Measurements from ENCODE around the gene CTRB1.

The CTRB1 gene

DNA sequence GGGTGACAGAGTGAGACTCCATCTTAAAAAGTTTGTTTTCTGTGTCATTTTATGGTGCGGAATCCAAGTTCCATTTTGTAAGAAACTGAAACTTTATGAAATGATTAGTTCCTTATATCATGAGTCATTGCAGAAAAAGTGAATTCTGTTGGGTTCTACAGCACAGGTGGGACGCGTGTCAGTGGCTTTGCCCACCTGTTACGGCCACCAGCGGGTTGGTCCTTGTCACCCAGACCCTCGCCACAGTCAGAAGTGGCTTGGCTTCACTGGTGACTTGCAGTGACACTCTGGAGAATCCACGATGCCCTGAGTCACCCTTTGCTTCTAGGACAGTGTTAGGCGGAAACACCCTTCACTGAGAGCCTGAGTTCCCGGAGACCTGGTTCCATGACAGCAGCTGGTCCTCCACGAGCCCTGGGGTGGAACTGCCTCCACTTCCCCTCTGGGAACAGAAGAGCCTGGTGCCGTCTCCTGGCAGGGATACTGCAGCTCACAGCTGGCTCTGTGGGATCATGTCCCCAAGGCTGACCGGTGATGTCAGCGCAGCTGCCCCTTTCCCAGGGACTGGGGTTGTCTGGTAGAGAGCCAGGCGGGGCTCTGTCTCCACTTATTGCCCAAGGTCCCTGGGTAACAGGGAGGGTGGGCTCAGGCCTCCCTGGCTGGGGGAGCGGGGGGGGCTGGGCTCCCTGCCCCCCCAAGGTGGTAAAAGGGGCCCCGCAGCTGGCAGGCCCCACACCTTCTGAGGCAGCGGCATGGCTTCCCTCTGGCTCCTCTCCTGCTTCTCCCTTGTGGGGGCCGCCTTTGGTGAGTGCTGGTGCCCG is at the start of gene CTRB1:
TSS of gene CTRB1 (plus strand) at position 733 of the 821 bp plus-strand sequence. CDS start at position 753, 20 bp downstream.
- DNase-seq, result peak; percentile 18

DNA sequence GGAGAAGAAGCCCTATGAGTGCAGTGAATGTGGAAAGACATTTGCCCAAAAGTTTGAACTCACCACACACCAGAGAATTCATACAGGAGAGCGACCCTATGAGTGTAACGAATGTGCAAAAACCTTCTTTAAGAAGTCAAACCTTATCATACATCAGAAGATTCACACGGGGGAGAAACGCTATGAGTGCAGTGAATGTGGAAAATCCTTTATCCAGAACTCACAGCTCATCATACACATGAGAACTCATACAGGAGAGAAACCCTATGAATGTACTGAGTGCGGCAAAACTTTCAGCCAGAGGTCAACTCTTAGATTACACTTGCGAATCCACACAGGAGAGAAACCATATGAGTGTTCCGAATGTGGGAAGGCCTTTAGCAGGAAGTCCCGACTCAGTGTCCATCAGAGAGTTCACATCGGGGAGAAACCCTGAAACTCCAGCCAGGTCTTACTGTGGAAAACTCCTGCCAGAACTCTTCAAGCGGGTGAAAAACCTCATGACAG is 48.8 kb upstream of the CTRB1 start:
- DNase-seq, result no peak

DNA sequence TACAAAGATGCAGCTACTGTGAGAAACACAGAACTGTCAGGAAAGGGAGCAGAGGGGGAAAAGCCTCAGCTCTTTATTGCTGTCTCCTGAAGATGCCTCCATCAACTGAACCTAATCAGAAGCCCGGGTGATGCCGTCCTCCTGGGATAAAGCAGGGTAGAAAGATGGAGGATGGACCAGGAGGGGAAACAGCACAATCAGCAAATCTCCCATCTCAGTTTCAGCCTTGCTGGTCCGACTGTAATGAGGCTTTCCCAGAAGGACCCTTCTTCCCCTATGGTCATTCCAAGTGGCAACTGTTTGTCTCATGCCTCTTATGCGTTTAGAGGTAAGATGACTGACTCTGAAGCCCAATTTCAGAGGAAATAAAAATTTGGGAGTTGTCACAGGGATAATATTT is 46.2 kb upstream of the CTRB1 start:
- DNase-seq, result no peak

DNA sequence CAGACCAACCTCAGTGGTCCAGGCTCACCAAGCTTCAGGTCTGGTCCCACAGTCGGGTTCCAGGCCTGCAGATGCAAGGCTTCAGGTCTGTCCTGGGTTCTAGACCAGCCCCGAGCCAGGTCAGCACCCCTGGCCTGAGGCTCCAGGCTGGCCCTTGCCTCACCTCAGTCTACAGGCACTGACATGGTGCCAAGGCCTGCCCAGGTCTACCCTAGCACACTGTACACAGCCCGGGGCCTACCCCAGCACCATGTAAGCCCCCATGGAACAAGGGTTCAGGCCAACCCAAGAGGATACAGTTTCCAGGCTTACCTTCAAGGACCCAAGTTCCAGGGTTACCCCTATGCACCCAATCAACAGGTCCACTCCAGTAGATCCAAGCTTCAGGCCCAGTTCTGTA is 43.7 kb upstream of the CTRB1 start:
- no peak for DNase-seq

DNA sequence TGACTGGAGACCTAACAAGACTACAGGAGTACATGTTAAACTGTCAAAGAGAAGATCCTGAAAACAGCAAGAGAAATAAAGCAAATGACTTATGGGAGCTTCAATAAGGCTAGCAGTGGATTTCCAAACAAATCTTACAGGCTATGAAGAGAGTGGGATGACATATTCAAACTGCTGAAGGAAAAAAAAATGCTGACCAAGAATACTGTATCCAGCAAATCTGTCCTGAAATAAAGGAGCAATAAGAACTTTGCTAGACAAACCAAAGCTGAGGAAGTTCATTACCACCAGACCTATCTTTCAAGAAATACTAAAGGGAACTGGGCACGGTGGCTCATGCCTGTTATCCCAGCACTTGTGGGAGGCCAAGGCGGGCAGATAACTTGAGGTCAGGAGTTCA is 41.9 kb upstream of the CTRB1 start:
- no peak for DNase-seq

DNA sequence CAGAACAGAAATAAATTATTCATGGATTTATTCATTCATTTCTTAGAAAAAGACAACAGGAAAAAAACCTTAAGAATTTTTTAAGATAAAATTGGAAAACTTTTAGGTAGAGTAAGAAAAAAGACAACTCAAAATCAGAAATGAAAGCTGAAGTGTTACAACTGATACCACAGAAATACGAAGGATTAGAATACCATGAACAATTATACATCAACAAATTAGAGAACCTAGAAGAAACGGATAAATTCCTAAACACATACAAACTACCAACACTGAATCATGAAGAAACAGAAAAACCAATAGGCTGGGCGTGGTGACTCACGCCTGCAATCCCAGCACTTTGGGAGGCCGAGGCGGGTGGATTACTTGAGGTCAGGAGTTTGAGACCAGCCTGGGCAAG is 39.6 kb upstream of the CTRB1 start:
- DNase-seq, result no peak

DNA sequence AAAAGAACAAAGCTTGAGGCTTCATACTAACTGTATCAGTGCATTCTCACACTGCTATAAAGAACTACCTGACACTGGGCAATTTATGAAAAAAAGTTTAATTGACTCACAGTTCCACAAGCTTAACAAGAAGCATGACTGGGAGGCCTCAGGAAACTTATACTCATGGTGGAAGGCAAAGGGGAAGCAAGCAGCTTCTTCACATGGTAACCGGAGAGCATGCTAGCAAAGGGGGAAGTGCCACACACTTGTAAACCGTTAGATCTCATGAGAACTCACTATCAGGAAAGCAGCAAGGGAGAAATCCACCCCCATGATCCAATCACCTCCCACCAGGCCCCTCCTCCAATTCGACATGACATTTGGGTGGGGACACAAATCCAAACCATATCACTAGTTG is 37.2 kb upstream of the CTRB1 start:
- no peak for DNase-seq

DNA sequence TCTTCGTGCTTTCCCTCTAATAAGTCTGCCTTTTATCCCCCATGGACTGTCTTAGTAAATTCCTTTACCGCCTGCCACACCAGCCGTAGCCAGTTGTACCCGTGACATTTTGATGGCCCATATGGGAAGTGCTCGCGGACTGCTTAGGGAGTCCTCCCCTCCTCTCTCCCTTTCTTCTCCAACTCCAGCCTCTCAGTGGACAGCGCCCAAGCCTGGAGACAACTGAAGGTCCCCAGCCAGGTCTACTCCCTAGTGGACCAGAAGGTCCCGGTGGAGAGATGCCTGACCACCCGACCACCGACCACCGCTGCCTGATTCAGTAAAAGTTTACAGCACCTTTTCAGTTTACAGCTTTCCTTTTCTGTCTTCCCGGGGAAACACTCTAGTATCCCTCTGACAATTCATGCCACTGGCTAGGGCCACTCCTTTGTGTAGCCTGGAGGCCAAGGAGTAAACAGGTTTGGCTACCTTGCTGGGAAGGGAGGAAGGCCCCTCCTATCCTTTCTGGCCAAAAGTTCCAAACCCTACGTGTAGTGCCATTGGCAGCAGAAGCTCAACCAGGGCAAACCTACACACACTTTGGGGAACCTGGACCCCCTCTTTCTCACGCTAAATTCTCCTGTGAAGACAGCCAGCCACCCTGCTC is 29.8 kb upstream of the CTRB1 start:
- DNase-seq, result no peak

DNA sequence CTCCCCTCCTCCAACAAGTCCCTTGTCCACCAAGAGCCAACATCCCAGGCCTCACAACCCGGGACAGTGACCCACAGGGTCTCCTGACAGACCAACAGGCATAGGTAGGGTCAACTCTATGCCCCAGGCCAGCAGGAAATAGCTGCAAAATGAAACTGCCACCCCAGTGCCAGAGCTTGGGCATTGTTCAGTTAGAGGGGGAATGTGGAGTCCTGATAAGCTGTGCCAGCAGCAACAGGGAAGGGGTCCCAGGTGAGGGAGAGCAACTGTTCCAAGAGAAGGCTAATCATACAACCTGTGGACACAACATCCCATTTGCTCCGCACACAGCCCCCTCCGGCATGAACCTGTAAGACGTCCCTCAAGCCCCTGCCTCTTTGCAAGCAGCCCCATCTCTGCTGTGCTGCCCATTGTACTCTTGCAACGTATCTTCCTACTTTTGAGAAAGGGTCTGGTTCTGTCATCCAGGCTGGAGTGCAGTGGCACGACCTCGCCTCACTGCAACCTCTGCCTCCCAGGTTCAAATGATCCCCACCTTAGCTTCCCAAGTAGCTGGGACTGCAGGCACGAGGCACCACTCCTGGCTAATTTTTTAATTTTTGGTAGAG is 29.0 kb upstream of the CTRB1 start:
- no peak for DNase-seq

DNA sequence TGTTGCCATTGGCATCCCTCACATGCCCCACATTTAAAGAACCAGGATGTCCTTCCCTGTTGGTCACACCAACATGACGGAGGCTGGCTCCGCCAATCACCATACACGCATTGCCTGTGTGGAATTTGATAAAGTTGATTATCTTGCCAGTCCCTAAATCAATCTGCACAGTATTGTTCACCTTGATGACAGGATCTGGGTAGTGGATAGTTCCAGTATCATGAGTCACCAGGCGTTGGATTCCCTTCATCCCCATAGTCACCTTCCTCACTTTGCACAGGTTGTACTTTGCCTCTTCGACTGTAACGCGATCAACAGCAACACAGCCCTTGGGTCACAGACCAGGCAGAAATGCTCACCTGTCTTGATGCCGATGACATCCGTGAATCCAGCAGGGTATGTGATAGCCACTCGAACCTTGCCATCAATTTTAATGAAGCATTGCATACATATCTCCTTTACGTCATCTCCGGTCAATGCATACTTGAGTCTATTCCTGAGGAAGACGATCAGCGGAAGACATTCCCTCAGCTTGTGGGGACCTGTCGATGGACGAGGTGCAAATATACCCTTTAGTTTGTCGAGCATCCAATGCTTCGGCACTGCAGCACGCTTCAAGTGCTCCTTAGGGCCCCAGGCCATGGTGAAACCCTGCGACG is 26.1 kb upstream of the CTRB1 start:
- no peak for DNase-seq

DNA sequence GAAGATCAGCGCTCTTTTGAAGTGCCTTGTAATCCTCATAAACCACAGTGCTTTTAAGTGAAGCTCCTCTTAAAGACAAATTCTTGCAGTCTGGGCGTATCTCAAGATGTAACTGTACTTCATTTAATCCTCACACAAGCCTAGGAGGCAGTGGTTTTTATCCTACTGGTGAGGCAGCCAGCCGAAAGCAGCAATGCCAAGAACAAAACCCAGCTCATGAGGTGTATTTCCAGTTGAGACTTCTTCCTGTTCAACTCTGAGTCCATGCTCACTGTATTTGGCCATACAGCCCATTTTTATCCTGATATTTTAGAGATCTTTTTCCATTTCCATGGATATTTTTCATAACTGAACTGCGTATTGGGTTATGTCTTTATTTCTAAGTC is 25.5 kb upstream of the CTRB1 start:
- no peak for DNase-seq

DNA sequence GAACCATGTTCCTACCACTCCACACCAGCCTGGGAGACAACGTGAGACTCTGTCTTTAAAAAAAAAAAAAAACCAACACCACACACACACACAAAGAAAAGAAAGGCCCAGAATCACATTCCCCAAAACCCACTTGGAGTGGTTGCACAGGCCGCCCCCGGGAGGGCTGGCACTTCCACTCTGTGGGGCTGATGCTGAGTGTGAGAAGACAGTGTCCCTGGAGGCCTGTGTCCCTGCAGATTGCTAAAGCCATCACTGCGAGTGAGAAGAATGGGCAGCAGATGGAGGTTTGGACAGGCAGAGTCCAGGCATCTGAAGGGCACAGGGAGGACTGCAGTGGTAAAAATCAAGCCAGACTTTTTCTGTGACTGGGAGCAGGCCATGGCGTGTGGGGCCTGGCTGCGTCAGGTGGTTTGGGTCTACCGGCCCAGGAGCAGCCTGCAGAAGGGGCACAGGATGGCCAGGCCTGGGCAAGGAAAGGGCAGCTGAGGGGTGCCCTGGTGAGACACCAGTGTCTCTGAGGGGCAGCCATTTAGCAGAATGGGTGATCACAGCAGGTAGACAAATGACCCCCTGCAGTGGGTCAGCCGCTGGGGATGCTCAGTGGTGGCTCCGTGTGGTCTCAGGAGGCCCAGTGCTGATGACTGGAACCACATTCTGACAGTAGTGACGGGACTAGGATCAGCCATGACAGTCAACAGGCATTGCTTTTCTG is 24.9 kb upstream of the CTRB1 start:
- DNase-seq, result no peak

DNA sequence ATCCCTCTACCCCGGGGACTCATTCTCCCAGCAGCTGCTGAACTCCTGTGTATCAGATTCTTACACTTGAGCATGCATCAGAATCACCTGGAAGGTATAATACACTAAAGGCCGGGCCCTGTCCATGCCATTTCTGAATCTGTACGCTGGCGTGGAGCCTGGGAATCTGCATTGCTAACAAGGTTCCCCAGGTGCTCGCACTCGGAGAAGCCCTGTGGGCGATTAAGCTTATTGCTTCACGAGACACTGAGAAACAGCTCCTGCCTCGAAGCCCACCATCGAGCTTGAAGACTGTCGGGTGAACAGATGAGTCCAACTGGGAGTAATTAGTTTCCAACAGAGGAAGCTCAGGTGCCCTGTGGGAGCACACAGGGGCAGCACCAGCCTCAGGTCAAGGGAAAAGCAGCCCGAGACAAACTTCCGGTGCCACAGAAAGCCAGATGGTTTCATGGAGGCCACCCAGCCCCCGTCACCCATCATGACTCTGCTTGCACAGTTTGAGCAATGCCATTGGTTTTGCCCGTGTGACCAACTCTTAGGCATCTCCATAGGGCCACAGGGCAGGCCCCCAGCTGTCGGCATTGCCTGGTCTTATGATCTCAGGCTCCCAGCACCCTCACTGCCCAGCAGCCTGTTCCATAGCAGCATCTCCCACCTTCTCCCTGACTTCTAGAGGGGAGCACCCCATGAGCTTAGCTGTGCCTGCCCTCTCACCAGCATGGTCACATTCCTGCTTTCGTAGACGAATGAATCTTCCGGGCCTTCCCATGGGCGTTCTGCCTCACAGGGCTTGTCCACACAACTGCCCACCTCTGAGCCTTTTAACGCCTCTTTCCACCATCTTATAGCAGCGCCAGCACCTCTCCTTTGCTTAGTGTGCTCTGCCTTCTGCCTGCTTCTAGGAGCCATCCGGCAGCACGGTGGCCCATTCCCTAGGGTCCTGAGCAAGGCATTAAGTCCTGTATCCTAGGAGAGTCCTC is 22.7 kb upstream of the CTRB1 start:
- DNase-seq, result no peak

DNA sequence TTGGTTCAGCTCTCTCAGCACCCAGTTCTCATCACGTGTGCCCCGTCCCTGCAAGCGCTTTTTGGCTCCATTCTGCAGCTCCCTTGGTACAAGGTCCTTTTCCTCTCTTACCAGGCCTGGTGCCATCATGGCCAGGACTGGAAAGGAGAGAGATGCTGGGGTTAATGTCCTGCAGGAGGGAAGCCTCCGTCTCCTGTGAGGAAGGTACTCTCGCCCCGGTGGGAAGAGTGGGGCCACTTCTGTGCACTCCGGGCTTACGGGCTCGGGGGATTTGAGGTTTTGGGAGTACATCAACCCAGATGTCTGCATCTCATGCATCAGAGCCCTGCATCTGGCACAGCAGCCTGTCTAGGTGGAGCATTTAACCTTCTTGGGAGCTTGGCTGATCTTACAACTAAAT is 22.0 kb upstream of the CTRB1 start:
- no peak for DNase-seq

DNA sequence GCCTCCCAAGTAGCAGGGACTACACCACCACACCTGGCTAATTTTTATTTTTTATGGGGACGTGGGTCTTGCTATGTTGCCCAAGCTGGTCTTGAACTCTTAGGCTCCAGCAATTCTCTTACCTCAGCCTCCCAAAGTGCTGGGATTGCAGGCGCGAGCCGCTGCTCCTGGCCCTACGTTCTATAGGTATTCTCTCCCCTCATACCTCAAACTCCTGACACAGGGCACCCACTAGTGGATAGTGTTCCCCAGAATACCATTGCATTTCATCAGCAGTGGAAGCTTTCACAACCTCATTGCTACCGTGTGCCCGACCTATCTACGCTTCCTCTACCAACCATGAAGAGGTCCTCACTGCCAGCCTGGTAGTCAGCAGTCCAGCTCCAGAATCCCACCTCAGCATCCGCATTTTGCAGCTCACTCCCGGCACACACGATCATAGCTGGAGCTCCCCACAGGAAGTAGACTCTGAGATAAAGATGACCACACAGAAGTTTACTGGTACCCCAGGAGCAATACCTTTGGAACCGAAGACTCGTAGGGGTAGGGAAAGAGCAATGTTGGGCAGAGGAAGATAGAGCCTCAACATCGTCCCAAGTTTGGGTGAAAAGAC is 21.2 kb upstream of the CTRB1 start:
- DNase-seq, result no peak

DNA sequence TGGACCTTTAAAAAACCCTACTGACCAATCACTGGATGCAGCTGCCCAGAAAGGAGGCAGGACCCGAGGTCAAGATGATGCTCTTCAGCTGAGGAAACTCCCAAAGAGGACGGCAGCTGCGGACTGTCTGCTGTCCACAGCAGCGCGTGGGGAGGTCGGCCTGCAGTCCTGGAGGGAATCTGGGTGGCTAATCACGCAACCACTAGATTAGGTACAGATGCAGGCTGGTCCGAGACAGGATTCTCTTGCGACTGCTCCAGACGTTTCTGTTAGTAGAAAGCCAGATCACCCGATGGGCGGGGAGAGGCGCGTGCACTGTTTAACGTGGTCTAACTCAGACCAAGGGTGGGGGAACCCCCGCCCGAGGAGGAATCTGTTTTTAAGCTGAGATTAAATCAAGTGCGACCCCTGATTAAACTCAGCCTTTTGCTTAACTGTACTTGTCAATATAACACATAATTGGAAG is 20.6 kb upstream of the CTRB1 start:
- DNase-seq, result no peak

DNA sequence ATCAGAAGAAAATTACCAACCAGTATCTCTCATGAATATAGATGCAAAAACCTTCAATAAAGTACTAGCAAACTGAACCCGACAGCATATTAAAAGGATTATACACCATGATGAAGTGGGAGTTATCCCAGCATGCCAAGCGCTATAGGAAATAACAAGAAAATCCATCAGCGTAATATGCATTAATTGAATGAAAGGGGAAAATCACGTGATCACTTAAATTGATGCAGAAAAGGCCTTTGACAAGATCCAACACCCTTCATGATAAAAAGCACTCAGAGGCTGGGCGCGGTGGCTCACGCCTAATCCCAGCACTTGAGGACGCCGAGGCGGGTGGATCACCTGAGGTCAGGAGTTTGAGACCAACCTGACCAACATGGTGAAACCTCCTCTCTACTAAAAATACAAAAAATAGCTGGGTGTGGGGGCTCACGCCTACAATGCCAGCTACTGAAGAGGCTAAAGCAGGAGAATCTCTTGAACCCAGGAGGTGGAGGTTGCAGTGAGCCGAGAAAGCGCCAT is 16.7 kb upstream of the CTRB1 start:
- no peak for DNase-seq

DNA sequence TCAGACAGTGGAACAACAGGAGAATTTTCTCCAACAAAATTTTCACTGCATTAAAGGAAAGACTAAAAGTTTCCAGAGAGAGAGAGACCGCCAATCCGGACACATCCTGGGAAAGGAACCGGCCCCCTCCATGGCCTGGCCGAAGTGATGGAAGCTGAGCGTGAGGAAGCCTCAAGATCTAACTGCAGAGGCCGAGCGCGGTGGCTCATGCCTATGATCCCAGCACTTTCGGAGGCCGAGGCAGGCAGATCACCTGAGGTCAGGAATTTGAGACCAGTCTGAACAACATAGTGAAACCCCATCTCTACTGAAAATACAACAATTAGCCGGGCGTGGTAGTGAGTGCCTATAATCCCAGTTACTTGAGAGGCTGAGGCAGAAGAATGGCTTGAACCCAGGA is 15.7 kb upstream of the CTRB1 start:
- DNase-seq, result no peak

DNA sequence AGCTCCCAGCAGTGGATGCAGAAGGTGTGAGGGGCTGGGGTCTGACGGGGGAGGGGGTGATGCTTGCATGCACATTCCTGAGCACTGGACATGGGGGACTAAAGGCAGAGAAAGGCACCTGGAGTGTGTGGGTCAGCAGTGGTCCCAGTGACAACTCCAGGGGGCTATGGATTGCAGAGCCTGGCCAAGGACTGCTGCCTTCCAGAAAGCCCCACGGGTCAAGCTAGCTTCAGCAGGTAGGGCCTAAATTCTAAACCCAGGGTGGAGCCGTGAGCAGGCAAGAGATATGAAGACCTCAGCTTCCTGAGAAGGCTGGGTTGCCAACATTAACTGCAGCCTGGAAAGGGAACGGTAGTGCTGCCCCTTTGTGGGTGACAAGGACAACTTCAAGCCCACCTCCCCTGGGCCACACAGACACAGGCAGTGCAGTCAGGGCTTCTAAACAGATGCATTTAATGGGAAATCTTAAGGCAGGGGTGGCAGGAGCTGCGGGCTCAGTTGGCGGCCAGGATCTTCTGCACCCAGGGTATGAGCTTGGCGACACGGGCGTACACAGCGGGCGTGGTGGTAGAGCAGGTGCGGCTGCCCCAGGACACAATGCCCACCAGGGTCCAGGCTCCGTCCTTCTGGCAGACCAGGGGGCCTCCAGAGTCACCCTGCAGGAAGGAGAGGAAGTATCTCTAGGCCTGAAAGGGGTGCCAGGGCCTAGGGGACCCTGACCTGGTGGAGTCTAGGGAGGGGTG is 14.9 kb upstream of the CTRB1 start:
- DNase-seq, result no peak

DNA sequence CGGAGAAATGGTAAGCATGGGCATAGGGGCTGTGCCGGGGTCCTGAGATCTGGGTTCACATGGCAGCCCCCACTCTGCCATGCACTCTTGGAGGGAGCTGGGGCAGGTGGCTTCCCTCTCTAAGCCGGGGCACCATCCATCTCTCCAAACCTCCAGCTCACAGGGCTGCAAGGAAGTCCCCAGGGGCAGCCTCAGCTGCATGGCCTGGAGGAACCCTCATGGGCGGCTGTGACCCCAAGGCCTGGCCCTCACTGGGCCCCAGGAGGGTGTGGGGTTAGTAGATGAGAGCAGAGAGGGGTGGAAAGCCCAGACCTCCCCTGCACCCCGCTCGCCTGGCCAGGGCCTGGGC is 14.4 kb upstream of the CTRB1 start:
- DNase-seq, result no peak
